BE2C (cell line): ENCODE data around the gene EMSY.
"Not testable (repeated sequence)": the region's sequence is repeated elsewhere in the genome, so short reads cannot be mapped to it uniquely, and the experiment has no call there.

Experiments
- DNase-seq: peaks from one replicate; pipeline ENCODE4 v3.0.0-alpha.2; 2020
- H3K27me3 ChIP-seq: fragments of 250-450 bp; sonication (Bioruptor Pico); 2 replicates; pipeline ENCODE4 v1.5.1; 2020; ENCODE audit warnings: mild to moderate bottlenecking
- H3K36me3 ChIP-seq: fragments of 250-450 bp; sonication (Bioruptor Pico); 2 replicates; pipeline ENCODE4 v1.5.1; 2020; ENCODE audit warnings: mild to moderate bottlenecking
- H3K4me1 ChIP-seq: fragments of 250-450 bp; sonication (Bioruptor Pico); 2 replicates; pipeline ENCODE4 v1.5.1; 2020
- H3K4me3 ChIP-seq: 2 replicates; pipeline ENCODE4 v1.5.1; 2011; ENCODE audit warnings: low read depth, low read length
- H3K9me3 ChIP-seq: fragments of 250-450 bp; sonication (Bioruptor Pico); 2 replicates; pipeline ENCODE4 v1.5.1; 2020
- TF ChIP-seq, protein P1 (sequence below): IDR thresholded peaks from 2 replicates; pipeline ENCODE4 v1.5.1; 2012; ENCODE audit warnings: mild to moderate bottlenecking, low read depth, low read length

EMSY gene

DNA sequence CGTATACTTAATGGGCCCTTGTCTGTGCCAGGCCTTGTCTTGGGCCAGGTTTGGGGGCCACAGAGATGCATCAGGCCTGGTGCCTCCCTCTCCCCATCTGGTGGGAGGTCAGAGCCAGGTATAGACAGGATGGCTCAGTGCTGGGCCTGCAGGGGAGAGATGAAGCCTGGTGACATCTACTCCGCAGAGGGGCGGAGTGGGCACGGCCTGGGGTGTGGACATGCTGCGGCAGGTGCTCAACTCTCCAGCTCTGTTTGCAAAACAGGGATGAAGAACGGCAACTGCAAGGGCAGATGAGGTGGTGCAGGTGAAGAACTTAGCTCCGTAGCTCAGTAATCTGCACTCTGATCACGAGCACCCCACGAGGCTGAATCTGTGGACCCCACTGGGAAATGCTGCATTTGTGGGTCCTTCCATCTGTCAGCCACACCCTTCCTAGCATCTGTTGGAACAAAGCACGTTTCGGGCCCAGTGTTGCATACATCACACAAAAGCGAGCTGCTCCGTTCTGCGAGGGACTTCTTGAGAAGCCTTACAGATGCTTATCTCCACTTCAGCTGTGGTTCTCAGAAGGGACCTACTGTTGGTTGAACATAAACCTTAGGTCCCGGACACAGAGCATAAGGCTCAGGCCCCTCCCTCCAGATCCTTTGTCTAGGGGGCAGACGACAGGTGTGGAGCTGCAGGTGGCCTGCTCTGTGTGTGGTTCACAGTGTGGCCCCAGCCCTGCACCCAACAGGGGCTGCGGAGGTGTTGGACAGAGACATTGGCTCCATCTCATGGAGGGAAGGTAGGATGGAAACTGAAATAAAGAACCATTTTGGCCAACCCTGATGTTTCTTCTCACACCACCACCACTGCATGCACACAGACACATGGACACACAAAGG, 147.5 kb downstream of the EMSY start:
- no peaks in the 10 kb centered on the region for H3K27me3 ChIP-seq
- TF ChIP-seq, protein P1, sequence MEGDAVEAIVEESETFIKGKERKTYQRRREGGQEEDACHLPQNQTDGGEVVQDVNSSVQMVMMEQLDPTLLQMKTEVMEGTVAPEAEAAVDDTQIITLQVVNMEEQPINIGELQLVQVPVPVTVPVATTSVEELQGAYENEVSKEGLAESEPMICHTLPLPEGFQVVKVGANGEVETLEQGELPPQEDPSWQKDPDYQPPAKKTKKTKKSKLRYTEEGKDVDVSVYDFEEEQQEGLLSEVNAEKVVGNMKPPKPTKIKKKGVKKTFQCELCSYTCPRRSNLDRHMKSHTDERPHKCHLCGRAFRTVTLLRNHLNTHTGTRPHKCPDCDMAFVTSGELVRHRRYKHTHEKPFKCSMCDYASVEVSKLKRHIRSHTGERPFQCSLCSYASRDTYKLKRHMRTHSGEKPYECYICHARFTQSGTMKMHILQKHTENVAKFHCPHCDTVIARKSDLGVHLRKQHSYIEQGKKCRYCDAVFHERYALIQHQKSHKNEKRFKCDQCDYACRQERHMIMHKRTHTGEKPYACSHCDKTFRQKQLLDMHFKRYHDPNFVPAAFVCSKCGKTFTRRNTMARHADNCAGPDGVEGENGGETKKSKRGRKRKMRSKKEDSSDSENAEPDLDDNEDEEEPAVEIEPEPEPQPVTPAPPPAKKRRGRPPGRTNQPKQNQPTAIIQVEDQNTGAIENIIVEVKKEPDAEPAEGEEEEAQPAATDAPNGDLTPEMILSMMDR: no peak
- no peak overlapping the region for H3K4me3 ChIP-seq
- no peaks in the 10 kb centered on the region for H3K36me3 ChIP-seq
- no peaks in the 10 kb centered on the region for H3K9me3 ChIP-seq
- H3K4me1 ChIP-seq: peaks cover 2% of the 10 kb centered on the region; the same call in 1 of the 2 replicates
- no peak for DNase-seq

DNA sequence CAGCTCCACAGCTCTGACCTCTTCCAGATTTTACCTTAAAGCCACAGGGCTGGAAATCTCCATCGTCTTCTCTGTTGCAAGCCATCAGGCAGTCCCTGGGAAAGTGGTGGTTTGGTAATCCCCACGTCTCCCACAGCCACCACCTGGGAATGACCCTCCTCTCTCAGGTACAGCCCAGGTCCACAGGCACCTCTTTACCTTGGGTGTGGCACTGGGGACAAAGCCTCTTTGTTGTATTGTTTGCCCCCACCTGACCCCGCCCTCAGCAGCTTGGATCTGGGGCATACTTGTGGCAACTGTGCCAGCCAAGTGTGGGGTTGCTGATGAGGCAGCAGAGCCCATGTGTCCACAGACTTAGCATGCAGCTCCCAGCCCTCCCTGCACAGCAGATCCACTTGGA, 148.1 kb downstream of the EMSY start:
- peaks cover 2% of the 10 kb centered on the region; the same call in 1 of the 2 replicates for H3K4me1 ChIP-seq
- no peak overlapping the region for H3K4me3 ChIP-seq
- H3K36me3 ChIP-seq: no peaks in the 10 kb centered on the region
- no peaks in the 10 kb centered on the region for H3K27me3 ChIP-seq
- H3K9me3 ChIP-seq: no peaks in the 10 kb centered on the region
- TF ChIP-seq, protein P1: no peak
- no peak for DNase-seq

GRCh38 chr11:76595091-76595490, 150.3 kb downstream of the EMSY start:
- not testable (repeated sequence) for H3K4me1 ChIP-seq, H3K36me3 ChIP-seq, H3K4me3 ChIP-seq, H3K27me3 ChIP-seq, H3K9me3 ChIP-seq, DNase-seq

GRCh38 chr11:76596652-76597051, 151.8 kb downstream of the EMSY start:
- TF ChIP-seq, protein P1: no peak
- DNase-seq: no peak
- H3K4me3 ChIP-seq: no peak overlapping the region
- no peaks in the 10 kb centered on the region for H3K36me3 ChIP-seq
- H3K27me3 ChIP-seq: no peaks in the 10 kb centered on the region
- peaks cover 12% of the 10 kb centered on the region for H3K4me1 ChIP-seq
- H3K9me3 ChIP-seq: no peaks in the 10 kb centered on the region

GRCh38 chr11:76597533-76598425, 153.0 kb downstream of the EMSY start:
- Histone ChIP-seq H3K4me3 (no peak overlapping the region), H3K9me3 (no peaks in the 10 kb centered on the region), H3K27me3 (no peaks in the 10 kb centered on the region), H3K36me3 (no peaks in the 10 kb centered on the region), H3K4me1 (peaks cover 20% of the 10 kb centered on the region)
- no peak for DNase-seq
- TF ChIP-seq, protein P1: no peak

GRCh38 chr11:76598426-76598839, 153.6 kb downstream of the EMSY start:
- peak; percentile 69 for DNase-seq
- H3K36me3 ChIP-seq: no peaks in the 10 kb centered on the region
- no peaks in the 10 kb centered on the region for H3K27me3 ChIP-seq
- TF ChIP-seq, protein P1: peak; percentile 89
- peaks cover 24% of the 10 kb centered on the region for H3K4me1 ChIP-seq
- H3K4me3 ChIP-seq: no peak overlapping the region
- H3K9me3 ChIP-seq: no peaks in the 10 kb centered on the region
